HG03342 (cell line): ENCODE measurements around the gene OR52K1.
"Not testable (repeated sequence)": the region's sequence is repeated elsewhere in the genome, so short reads cannot be mapped to it uniquely, and the experiment has no call there.

ENCODE experiments used
- ATAC-seq: cut with Tn5 transposase; IDR thresholded peaks from one replicate; pipeline ENCODE4 v1.9.1; 2021; ENCODE audit warnings: mild to moderate bottlenecking, moderate library complexity; ENCODE audit not compliant: unreplicated experiment

The OR52K1 gene

GRCh38 chr11:4491405-4491804 is 9.0 kb downstream of the OR52K1 start:
- not testable (repeated sequence) for ATAC-seq

DNA sequence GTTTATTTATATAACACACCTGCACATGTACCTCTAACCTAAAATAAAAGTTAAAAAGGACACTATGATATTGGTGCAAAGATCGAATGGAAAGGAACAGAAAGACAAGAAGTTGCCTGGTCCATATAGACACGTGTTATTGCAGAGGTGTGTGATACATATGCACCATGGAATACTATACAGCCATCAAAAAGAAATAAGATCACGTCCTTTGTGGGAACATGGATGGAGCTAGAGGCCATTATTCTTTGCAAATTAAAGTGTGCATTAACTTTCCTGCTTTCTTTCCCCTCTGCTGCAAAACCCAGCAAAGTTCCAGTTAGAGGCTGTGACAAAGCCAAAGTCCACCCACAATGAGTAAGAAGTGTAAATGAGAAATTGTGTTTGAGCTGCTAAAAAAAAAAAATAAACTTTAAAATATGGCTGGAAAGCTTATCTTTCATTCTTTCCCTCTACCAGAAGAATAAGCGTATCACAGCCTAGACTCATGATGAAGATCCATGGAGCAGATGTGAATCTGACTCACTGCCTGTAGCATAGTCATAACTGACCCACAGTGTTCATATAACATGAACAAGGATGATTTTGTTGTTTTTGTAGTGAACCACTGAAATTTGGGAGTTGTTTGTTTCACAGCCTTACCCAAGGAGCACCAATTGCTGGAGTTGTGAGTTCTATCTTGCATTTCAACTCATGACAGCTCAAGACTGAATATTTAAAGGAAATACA is 9.6 kb downstream of the OR52K1 start:
- ATAC-seq = no peak

DNA sequence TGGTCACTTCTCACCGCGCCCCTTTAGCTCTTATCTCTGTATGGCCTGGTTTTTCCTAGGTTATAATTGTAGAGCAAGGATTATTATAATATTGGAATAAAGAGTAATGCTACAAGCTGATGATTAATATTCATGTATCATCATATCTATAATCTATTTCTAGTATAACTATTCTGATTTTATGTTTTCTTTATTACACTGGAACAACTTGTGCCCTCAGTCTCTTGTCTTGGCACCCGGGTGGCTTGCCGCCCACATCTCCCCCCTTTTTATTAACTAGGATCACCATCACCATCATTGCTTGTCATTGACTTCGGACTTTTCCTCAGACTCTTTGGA is 11.0 kb downstream of the OR52K1 start:
- no peak for ATAC-seq

DNA sequence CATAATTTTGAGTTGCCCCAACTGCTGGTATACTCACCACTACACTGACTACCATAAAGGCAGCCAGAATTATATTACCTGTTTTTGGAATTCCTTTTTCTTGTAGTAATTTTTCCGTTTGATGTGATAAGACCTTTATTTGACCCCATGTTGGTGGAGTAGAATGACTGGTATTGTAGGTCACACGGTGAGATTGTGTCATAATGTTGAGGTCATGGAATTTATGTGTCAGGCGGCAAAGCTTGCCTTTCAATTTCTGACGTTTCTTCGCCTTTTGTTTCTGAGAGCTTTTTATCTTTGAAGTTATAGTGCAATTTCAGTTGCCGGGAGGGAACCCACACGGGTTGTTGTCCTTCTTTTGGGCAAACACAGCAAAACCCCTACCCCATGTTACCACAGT is 13.0 kb downstream of the OR52K1 start:
- ATAC-seq = no peak

- ATAC-seq = no peak
Observed at GRCh38 chr11:4495986-4496385, 13.5 kb downstream of the OR52K1 start.

DNA sequence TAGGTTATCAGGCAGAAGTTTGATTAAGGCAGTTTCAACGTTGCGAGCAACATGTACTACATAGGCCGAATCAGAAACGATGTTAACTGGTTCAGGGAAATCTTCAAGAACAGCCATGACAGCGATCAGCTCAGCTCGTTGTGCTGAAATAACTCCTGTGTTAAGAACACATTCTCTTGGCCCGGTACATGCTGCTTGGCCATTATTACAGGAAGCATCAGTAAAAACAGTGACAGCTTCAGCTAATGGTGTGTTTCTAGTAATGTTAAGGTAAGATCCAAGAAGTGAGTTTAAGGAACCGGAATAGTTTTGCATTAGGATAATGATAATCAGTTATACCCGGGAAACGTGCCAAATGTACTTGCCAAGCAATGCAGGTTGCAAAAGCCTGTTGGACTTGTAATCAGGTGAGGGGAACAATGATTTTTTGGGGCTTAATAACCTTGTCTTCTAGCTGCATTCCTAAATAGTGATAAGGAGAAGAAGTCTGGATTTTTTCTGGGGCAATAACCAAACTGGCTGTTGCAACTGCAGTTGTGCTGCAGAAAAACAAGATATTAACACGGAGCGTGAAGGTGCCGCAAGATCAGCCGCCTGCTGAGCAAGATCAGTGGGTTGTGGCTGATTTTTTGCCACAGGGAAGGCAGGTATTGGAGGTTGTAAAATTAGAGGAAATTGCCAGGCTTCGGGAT is 14.3 kb downstream of the OR52K1 start:
- ATAC-seq = no peak

GRCh38 chr11:4508886-4509285 is 26.4 kb downstream of the OR52K1 start:
- no peak for ATAC-seq

- no peak for ATAC-seq
Observed at GRCh38 chr11:4511282-4512245, 29.1 kb downstream of the OR52K1 start.

DNA sequence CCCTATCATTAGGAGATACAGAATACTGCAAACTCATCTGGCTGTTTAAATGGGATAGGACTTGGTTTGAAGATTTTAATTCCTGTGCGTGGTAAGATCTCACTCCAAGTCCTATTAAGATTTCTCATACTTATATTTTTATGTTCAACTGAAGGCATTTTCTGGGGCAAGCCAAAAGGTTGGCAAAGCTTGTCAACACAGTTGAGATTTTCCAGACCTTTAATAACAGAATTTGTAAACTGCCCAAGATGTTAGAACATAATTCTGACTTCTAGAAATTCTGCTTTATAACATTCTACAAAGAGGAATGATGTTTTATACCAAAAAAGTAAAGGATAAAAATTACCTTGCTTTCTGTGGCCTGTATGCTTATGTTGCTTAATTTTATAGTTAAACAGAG is 31.8 kb downstream of the OR52K1 start:
- no peak for ATAC-seq

GRCh38 chr11:4522339-4522738 is 39.9 kb downstream of the OR52K1 start:
- no peak for ATAC-seq

DNA sequence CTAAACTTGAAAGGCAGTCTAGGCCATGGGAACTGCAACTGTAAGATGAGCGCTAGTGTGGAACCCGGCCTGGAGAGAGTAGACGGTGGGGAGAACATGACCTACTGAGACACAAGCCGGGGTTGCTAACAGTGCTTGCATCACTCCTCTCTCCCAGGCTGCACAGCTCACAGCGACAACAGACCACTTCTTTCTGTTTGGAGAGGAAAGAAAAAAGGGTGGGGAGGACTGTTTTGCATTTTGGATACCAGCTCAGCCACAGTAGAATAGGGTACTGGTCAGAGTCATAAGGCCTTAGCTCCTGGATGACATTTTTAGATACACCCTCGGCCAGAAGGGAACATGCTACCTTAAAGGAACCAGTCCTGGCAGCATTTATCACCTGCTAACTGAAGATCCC is 40.3 kb downstream of the OR52K1 start:
- ATAC-seq = no peak

GRCh38 chr11:4523666-4524065 is 41.2 kb downstream of the OR52K1 start:
- ATAC-seq = no peak

DNA sequence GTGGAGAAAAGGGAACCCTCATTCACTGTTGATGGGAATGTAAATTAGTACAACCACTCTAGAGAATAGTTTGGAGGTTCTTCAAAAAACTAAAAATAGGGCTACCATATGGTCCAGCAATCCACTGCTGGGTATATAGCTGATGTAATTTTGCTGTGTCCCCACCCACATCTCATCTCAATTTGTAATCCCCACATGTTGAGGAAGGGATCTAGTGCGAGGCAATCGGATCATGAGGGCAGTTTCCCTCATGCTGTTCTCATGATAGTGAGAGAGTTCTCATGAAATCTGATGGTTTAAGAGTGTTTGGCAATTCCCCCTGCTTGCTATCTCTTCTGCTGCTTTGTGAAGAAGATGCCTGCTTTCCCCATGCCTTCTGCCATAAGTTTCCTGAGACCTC is 45.5 kb downstream of the OR52K1 start:
- ATAC-seq = no peak

DNA sequence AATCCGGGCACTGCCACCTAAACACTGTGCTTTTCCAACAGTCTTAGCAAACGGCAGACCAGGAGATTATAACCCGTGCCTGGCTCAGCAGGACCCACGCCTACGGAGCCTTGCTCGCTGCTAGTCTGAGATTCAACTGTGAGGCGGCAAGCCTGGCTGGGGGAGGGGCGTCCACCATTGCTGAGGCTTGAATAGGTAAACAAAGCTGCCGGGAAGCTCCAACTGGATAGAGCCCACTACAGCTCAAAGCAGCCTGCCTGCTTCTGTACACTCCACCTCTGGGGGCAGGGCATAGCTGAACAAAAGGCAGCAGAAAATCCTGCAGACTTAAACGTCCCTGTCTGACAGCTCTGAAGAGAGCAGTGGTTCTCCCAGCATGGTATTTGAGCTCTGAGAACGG is 49.2 kb downstream of the OR52K1 start:
- ATAC-seq = not testable (repeated sequence)

DNA sequence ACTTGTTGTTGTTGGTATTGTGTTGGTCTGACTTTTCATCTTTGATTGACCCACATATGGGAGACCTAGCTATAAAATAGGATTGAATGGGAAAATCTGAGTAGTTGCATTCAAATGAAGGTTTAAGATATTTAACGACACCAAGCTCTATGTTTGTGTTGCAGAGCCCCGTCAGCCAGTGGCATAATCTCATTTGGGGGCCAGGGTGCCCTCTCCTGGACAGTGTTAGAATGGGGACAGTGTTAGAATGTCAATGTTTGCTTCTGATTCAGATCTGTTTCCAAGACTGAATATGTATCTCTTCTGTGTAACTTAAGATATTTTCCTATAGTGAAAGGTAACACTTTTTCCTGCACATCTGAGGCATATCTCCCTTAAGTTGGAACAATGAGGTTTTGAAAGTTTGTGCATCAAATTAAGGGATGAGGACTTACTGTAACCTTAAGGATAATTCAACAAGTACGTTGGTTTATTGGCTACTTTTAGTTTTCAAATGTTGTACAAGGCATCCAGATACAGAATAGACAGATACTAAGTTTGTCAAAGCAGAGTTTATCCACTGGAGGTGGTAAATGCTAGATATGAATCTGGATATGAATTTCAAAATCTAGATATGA is 57.3 kb downstream of the OR52K1 start:
- ATAC-seq = peak; percentile 85

DNA sequence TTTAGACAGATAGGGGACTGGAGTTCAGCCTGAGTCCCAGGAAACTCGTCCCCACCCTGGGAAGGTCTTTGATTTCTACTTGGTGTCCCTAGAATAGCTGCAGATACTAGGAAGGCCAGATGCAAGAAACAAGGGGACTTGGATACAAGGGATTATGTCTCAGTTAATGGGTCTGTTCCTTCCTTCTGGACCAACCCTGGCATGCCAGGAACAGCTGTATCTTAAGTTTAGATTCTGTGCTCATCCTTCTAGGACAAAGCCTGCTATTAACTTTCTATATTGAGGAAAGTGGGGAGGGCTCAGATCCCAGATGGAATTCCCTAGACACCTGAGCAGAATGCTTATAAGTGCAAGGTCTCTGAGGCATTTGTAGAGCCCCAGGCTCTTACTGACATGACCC is 58.6 kb downstream of the OR52K1 start:
- ATAC-seq = no peak
